Kidney (tissue), 14 donors: ENCODE data around the gene LY6G6C. TPM values are rescaled to one million over a fixed set of nuclear protein-coding genes. Genes with fewer than 3 reads are reported as not detected.

Experiments used
- DNase-seq, 5 donors: peaks; one replicate each; pipeline ENCODE4 v3.0.0-alpha.2; 2013 to 2020
- FAIRE-seq: peaks from 2 replicates; lab custom pipeline; 2012; peaks lifted over from hg19 to GRCh38; lab: Jason Lieb, UNC
- H3K27ac ChIP-seq, 2 donors: one replicate each; pipeline ENCODE4 v1.7.0; 2013; ENCODE audit warnings: low read depth in 2 of 2, low read length in 2 of 2, inconsistent platforms in 1 of 2
- H3K27me3 ChIP-seq: one replicate; pipeline ENCODE4 v1.7.1; 2013; ENCODE audit warnings: low read length, inconsistent platforms; ENCODE audit not compliant: control insufficient read depth, insufficient read depth
- H3K36me3 ChIP-seq, 3 donors: one replicate each; pipeline versions ENCODE4 v1.7.0 to v1.7.1; 2013; ENCODE audit warnings: low read length in 3 of 3, control low read depth in 1 of 3, inconsistent platforms in 1 of 3; ENCODE audit not compliant: insufficient read depth in 3 of 3, control insufficient read depth in 2 of 3
- H3K4me1 ChIP-seq, 3 donors: one replicate each; pipeline versions ENCODE4 v1.7.0 to v1.7.1; 2013; ENCODE audit warnings: low read length in 3 of 3, inconsistent platforms in 1 of 3, low read depth in 1 of 3; ENCODE audit not compliant: control insufficient read depth in 2 of 3, insufficient read depth in 2 of 3
- H3K4me3 ChIP-seq, 3 donors: one replicate each; pipeline versions ENCODE4 v1.7.0 to v1.8.1; 2013; ENCODE audit warnings: low read length in 3 of 3, control low read depth in 1 of 3, inconsistent platforms in 1 of 3
- H3K9ac ChIP-seq, 3 donors: one replicate each; pipeline versions ENCODE4 v1.7.0 to v1.7.1; 2013; ENCODE audit warnings: low read length in 3 of 3, control low read depth in 1 of 3, inconsistent platforms in 1 of 3
- H3K9me3 ChIP-seq, 3 donors: one replicate each; pipeline versions ENCODE4 v1.7.0 to v1.7.1; 2013; ENCODE audit warnings: low read length in 3 of 3, control low read depth in 1 of 3, inconsistent platforms in 1 of 3; ENCODE audit not compliant: control insufficient read depth in 2 of 3, insufficient read depth in 1 of 3
- CTCF ChIP-seq: IDR thresholded peaks from 3 replicates; pipeline ENCODE4 v1.5.1; 2012; ENCODE audit warnings: mild to moderate bottlenecking, moderate library complexity, borderline replicate concordance; ENCODE audit not compliant: insufficient read depth; ENCODE audit errors: extremely low read depth
- intact Hi-C: fragments of 100-400 bp; cut with DNase I; formaldehyde crosslinking; loops from one replicate; pipeline ENCODE4 v1.11.1; 2022
- polyA plus RNA-seq: library from polyadenylated mRNA; stranded (reverse); fragments of 350-450 nt; fragmentation: Illumina TruSeq; extraction: RNeasy Lipid Tissue Mini Kit (QIAGEN cat#74804); gene quantifications from one replicate; pipeline ENCODE4 v1.2.3, GENCODE V29; 2014; ENCODE audit warnings: low read depth, low replicate concordance; ENCODE audit not compliant: insufficient read depth
- total RNA-seq: library from RNA; stranded (reverse); fragmentation: NEBNext Ultra II Directional; extraction: Animal tissue kit (Norgen Biotek cat#: 25700); gene quantifications from one replicate; pipeline ENCODE4 v1.2.1, GENCODE V29; 2021
- donor health status: control.
- donor health status: control.
- donor health status: control.
- donor health status: control.
- donor health status: control.
- donor health status: DM: yes; HTN: yes; CAD: no.
- donor health status: Normal renal cell carcinoma (clear cell type).

LY6G6C gene
- total and polyA plus RNA-seq, 2 donors from 2014 or later = not detected

GRCh38 chr6:31687321-31687720 is 34.2 kb downstream of the LY6G6C start:
- FAIRE-seq (no peak), DNase-seq (no peak)
- Histone ChIP-seq H3K9me3 (no peaks in the 10 kb centered on the region), H3K27me3 (no peaks in the 10 kb centered on the region), H3K4me1 (peaks cover 0 to 2% (median 0%) of the 10 kb centered on the region in 3 donors), H3K4me3 (no peak overlapping the region), H3K27ac (no peak overlapping the region), H3K36me3 (peaks cover 0 to 46% (median 39%) of the 10 kb centered on the region in 3 donors), H3K9ac (no peak overlapping the region)
- intact Hi-C loops = no loop called here
- no peak for TF ChIP-seq CTCF

GRCh38 chr6:31686483-31686882 is 35.1 kb downstream of the LY6G6C start:
- Histone ChIP-seq H3K9ac (no peak overlapping the region), H3K4me1 (peaks cover 0 to 3% (median 2%) of the 10 kb centered on the region in 3 donors), H3K36me3 (peaks cover 0 to 42% (median 34%) of the 10 kb centered on the region in 3 donors), H3K9me3 (no peaks in the 10 kb centered on the region), H3K27me3 (no peaks in the 10 kb centered on the region), H3K27ac (no peak overlapping the region), H3K4me3 (no peak overlapping the region)
- DNase-seq (no peak), FAIRE-seq (no peak)
- TF ChIP-seq CTCF = no peak
- intact Hi-C loops = no loop called here

- peak overlapping the region in 1 of 3 donors; percentile 24 for H3K9ac ChIP-seq
- peak in 1 of 5 donors; percentile 15 for DNase-seq
These were observed 38.0 kb downstream of the LY6G6C start for GRCh38 chr6:31683591-31683990.

More at GRCh38 chr6:31683591-31683990, 38.0 kb downstream of the LY6G6C start:
- FAIRE-seq = no peak
- H3K27me3 ChIP-seq = no peaks in the 10 kb centered on the region
- peaks cover 0 to 16% (median 12%) of the 10 kb centered on the region in 3 donors for H3K36me3 ChIP-seq
- TF ChIP-seq CTCF = no peak
- peaks cover 3 to 8% (median 4%) of the 10 kb centered on the region in 3 donors for H3K4me1 ChIP-seq
- H3K27ac ChIP-seq = no peak overlapping the region
- no peaks in the 10 kb centered on the region for H3K9me3 ChIP-seq
- intact Hi-C loops = no loop called here
- H3K4me3 ChIP-seq = peak overlapping the region in 1 of 3 donors; percentile 13
